Breast epithelium (tissue), 4 donors: ENCODE data around the gene RBFOX1. TPM values are rescaled to one million over a fixed set of nuclear protein-coding genes. Genes with fewer than 3 reads are reported as not detected.

ENCODE experiments used
- DNase-seq, 2 donors: peaks; one replicate each; pipeline ENCODE4 v3.0.0-alpha.2; 2019; ENCODE audit warnings: low spot score in 2 of 2
- H3K27ac ChIP-seq, 2 donors: fragments of 200-600 bp; sonication (generic) in 1 of 2; one replicate each; pipeline ENCODE4 v1.5.1; 2016 to 2019; ENCODE audit warnings: mild to moderate bottlenecking in 1 of 2
- H3K27me3 ChIP-seq, 2 donors: fragments of 200-600 bp; sonication (generic) in 1 of 2; one replicate each; pipeline versions ENCODE4 v1.5.1 to v1.6.0; 2017 to 2019; ENCODE audit warnings: control low read depth in 1 of 2, mild to moderate bottlenecking in 1 of 2
- H3K36me3 ChIP-seq: fragments of 200-600 bp; one replicate; pipeline ENCODE4 v1.5.1; 2019
- H3K4me1 ChIP-seq, 2 donors: fragments of 200-600 bp; sonication (generic); one replicate each; pipeline ENCODE4 v1.5.1; 2016 to 2019; ENCODE audit warnings: control low read depth in 1 of 2
- H3K4me3 ChIP-seq, 3 donors: fragments of 200-600 bp; sonication (generic); 1 replicate in 2 of 3; 2 replicates in 1 of 3; pipeline ENCODE4 v1.5.1; 2016 to 2019; ENCODE audit warnings: mild to moderate bottlenecking in 3 of 3, moderate library complexity in 2 of 3
- H3K9me3 ChIP-seq, 2 donors: fragments of 200-600 bp; sonication (generic) in 1 of 2; one replicate each; pipeline ENCODE4 v1.5.1; 2016 to 2019; ENCODE audit warnings: control low read depth in 1 of 2
- POLR2A ChIP-seq: fragments of 450-650 bp; IDR thresholded peaks from one replicate; pipeline ENCODE4 v1.6.1; 2016; ENCODE audit warnings: antibody characterized with exemption, mild to moderate bottlenecking, moderate library complexity
- POLR2AphosphoS5 ChIP-seq, 3 donors: sonication (generic); formaldehyde crosslinking; IDR thresholded peaks; one replicate each; pipeline ENCODE4 v1.6.1; 2017; ENCODE audit warnings: antibody characterized with exemption in 3 of 3
- intact Hi-C: fragments of 100-400 bp; cut with DNase I; formaldehyde crosslinking; loops from one replicate; pipeline ENCODE4 v1.15.1; 2023; ENCODE audit warnings: low total_unique reads
- total RNA-seq, 3 donors: library from RNA; depleted of rRNA; stranded (reverse); fragments of >200 nt; gene quantifications; one replicate each; pipeline ENCODE4 v1.1.0, GENCODE V29; 2016
- TF ChIP-seq, protein P1 (sequence below), 3 donors: fragments of 450-650 bp; IDR thresholded peaks; one replicate each; pipeline ENCODE4 v1.5.1; 2016 to 2017; ENCODE audit warnings: antibody characterized with exemption in 3 of 3, mild to moderate bottlenecking in 3 of 3, moderate library complexity in 3 of 3

Gene RBFOX1
- total RNA-seq, 3 donors from 2014 or later = 0.29 TPM; not detected in 2

DNA sequence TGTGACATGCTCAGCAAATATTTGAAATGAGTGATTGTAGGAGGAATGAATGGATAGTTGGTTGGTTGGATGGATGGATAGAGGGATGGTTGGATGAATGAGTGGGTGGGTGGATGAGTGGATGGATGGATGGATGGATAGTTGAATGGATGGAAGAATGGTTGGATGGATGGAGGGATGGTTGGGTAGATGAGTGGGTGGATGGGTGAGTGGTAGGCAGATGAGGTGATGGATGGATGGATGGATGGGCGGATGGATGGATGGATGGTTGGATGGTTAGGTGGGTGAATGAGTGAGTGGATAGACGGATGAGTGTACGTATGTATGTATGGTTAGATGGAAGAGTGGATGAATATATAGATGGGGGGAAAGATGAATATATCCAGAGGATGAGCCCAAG lies 137.7 kb downstream of the RBFOX1 start:
- no peak overlapping the region for H3K27ac ChIP-seq
- H3K4me3 ChIP-seq = no peak overlapping the region
- H3K36me3 ChIP-seq = no peaks in the 10 kb centered on the region
- TF ChIP-seq, protein P1, sequence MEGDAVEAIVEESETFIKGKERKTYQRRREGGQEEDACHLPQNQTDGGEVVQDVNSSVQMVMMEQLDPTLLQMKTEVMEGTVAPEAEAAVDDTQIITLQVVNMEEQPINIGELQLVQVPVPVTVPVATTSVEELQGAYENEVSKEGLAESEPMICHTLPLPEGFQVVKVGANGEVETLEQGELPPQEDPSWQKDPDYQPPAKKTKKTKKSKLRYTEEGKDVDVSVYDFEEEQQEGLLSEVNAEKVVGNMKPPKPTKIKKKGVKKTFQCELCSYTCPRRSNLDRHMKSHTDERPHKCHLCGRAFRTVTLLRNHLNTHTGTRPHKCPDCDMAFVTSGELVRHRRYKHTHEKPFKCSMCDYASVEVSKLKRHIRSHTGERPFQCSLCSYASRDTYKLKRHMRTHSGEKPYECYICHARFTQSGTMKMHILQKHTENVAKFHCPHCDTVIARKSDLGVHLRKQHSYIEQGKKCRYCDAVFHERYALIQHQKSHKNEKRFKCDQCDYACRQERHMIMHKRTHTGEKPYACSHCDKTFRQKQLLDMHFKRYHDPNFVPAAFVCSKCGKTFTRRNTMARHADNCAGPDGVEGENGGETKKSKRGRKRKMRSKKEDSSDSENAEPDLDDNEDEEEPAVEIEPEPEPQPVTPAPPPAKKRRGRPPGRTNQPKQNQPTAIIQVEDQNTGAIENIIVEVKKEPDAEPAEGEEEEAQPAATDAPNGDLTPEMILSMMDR (IDR thresholded peaks at IDR 0.05) = no peak
- no peak for TF ChIP-seq POLR2AphosphoS5 (IDR thresholded peaks at IDR 0.05)
- TF ChIP-seq POLR2A = no peak
- H3K27me3 ChIP-seq = no peaks in the 10 kb centered on the region
- no peak for DNase-seq
- H3K9me3 ChIP-seq = no peaks in the 10 kb centered on the region
- intact Hi-C loops = no loop called here
- no peaks in the 10 kb centered on the region for H3K4me1 ChIP-seq

GRCh38 chr16:7471268-7471667 lies 138.6 kb downstream of the RBFOX1 start:
- no peak overlapping the region for H3K27ac ChIP-seq
- H3K4me3 ChIP-seq = no peak overlapping the region
- no peak for DNase-seq
- no peaks in the 10 kb centered on the region for H3K4me1 ChIP-seq
- no peak for TF ChIP-seq POLR2AphosphoS5 (IDR thresholded peaks at IDR 0.05)
- TF ChIP-seq POLR2A = no peak
- TF ChIP-seq, protein P1 (IDR thresholded peaks at IDR 0.05) = no peak
- H3K27me3 ChIP-seq = no peaks in the 10 kb centered on the region
- H3K36me3 ChIP-seq = no peaks in the 10 kb centered on the region
- no peaks in the 10 kb centered on the region for H3K9me3 ChIP-seq
- intact Hi-C loops = no loop called here

- peaks cover 0 to 2% of the 10 kb centered on the region in 2 donors for H3K27me3 ChIP-seq
- H3K4me1 ChIP-seq = no peaks in the 10 kb centered on the region
- no peak overlapping the region for H3K4me3 ChIP-seq
- TF ChIP-seq, protein P1 (IDR thresholded peaks at IDR 0.05) = no peak
- TF ChIP-seq POLR2A (no peak), POLR2AphosphoS5 (IDR thresholded peaks at IDR 0.05) (no peak)
- intact Hi-C loops = no loop called here
- H3K9me3 ChIP-seq = no peaks in the 10 kb centered on the region
- no peak for DNase-seq
- H3K27ac ChIP-seq = no peak overlapping the region
- no peaks in the 10 kb centered on the region for H3K36me3 ChIP-seq
These were observed 149.4 kb downstream of the RBFOX1 start for GRCh38 chr16:7482032-7482431.

GRCh38 chr16:7482596-7483290 lies 150.1 kb downstream of the RBFOX1 start:
- DNase-seq = no peak
- TF ChIP-seq POLR2AphosphoS5 (IDR thresholded peaks at IDR 0.05) (no peak), POLR2A (no peak)
- TF ChIP-seq, protein P1 (IDR thresholded peaks at IDR 0.05) = no peak
- H3K36me3 ChIP-seq = no peaks in the 10 kb centered on the region

DNA sequence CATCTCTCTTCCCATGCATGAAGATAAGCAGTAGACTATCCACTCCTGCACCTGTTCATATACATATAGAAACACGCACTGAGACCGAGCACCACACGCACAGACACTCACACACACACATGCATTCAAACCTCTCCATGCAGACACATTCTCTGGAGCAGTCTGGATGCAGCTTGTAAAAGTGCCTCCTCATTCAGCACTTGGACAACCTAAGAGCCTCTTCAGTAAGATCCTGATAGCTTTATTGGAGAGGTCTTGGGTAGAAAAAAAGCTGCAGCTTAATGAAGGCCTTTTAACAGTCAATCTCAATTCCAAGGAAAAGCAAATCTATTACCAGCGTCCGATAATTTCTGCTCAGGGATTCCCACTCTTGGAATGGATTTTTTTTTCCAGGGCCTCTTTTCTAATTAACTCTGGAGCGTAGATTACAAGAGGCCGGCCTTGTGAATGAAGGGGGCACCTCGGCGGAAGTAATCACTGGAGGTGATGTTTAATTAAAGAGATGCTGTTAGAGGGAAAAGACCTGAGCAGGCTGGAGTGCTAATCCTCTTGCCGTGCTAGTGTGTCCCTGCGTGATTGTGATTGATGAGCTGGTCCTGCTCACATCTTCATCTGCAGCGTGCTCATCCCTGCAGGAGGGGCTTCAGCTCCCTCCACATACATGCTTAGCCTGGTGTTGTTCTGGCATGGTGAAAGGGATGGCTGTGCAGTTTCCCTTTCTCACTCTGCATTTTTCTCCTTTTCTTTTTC lies 155.1 kb downstream of the RBFOX1 start:
- H3K9me3 ChIP-seq = no peaks in the 10 kb centered on the region
- TF ChIP-seq, protein P1 (IDR thresholded peaks at IDR 0.05) = no peak
- no peak for TF ChIP-seq POLR2A
- no peak for TF ChIP-seq POLR2AphosphoS5 (IDR thresholded peaks at IDR 0.05)
- H3K4me1 ChIP-seq = no peaks in the 10 kb centered on the region
- DNase-seq = no peak
- intact Hi-C loops = no loop called here
- no peaks in the 10 kb centered on the region for H3K27me3 ChIP-seq
- no peak overlapping the region for H3K27ac ChIP-seq
- H3K4me3 ChIP-seq = no peak overlapping the region
- no peaks in the 10 kb centered on the region for H3K36me3 ChIP-seq

More at GRCh38 chr16:7482596-7483290, 150.1 kb downstream of the RBFOX1 start:
- intact Hi-C loops = no loop called here
- Histone ChIP-seq H3K27me3 (peaks cover 0 to 2% of the 10 kb centered on the region in 2 donors), H3K27ac (no peak overlapping the region), H3K4me1 (no peaks in the 10 kb centered on the region), H3K4me3 (no peak overlapping the region), H3K9me3 (no peaks in the 10 kb centered on the region)
